ENCODE measurements around the gene PKN1.

DNA sequence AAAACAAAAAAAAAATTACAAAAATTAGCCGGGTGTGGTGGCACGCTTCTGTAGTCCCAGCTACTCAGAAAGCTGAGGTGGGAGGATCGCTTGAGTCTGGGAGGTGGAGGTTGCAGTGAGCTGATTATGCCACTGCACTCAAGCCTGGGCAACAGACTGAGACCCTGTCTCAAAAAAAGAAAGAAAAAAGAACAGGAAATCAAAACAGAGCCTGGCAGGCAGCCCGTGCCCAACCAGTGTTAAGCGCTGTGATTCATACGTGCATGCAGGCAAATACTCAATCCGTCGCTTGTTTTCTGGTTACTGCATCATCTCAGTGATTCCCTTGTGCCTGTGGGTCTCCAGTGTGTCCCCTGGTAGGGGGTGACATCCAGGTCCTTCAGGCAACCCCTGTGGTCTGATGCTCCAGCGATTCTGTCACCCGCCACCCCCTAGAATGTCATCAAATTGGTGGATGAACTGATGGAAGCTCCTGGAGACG, 32.1 kb upstream of the PKN1 start:
- TF ChIP-seq, protein P1, sequence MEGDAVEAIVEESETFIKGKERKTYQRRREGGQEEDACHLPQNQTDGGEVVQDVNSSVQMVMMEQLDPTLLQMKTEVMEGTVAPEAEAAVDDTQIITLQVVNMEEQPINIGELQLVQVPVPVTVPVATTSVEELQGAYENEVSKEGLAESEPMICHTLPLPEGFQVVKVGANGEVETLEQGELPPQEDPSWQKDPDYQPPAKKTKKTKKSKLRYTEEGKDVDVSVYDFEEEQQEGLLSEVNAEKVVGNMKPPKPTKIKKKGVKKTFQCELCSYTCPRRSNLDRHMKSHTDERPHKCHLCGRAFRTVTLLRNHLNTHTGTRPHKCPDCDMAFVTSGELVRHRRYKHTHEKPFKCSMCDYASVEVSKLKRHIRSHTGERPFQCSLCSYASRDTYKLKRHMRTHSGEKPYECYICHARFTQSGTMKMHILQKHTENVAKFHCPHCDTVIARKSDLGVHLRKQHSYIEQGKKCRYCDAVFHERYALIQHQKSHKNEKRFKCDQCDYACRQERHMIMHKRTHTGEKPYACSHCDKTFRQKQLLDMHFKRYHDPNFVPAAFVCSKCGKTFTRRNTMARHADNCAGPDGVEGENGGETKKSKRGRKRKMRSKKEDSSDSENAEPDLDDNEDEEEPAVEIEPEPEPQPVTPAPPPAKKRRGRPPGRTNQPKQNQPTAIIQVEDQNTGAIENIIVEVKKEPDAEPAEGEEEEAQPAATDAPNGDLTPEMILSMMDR (optimal IDR thresholded peaks at IDR 0.05 in 1 of 3, IDR thresholded peaks at IDR 0.05 in 1 of 3, conservative IDR thresholded peaks at IDR 0.05 in 1 of 3; ENCODE audit: extremely low read depth in 1 of 3, insufficient read depth in 2 of 3, low read length in 3 of 3): no peak
- no peak for TF ChIP-seq EZH2 (IDR thresholded peaks at IDR 0.05; ENCODE audit: low read length)
